SK-N-SH (cell line): ENCODE data around the gene SKI.

Experiments
- CTCF ChIP-seq: fragments of 200-600 bp; sonication (generic); IDR thresholded peaks from 2 replicates; pipeline ENCODE4 v1.6.1; 2017; ENCODE audit warnings: antibody characterized with exemption, mild to moderate bottlenecking, moderate library complexity
- MAX ChIP-seq: IDR thresholded peaks from 2 replicates; pipeline ENCODE4 v1.4.0; 2012; ENCODE audit warnings: low read depth
- REST ChIP-seq: IDR thresholded peaks from 2 replicates; pipeline ENCODE4 v1.6.1; 2012; ENCODE audit warnings: mild to moderate bottlenecking, low read depth, low read length, moderate library complexity
- RFX5 ChIP-seq: IDR thresholded peaks from 2 replicates; pipeline ENCODE4 v1.6.1; 2012; ENCODE audit warnings: mild to moderate bottlenecking, improper control_type of control experiment, low read length
- TF ChIP-seq, protein P1 (sequence below): fragments of 150-350 bp; IDR thresholded peaks from 2 replicates; pipeline ENCODE4 v1.6.1; 2016; ENCODE audit warnings: mild to moderate bottlenecking, low read depth, low read length

DNA sequence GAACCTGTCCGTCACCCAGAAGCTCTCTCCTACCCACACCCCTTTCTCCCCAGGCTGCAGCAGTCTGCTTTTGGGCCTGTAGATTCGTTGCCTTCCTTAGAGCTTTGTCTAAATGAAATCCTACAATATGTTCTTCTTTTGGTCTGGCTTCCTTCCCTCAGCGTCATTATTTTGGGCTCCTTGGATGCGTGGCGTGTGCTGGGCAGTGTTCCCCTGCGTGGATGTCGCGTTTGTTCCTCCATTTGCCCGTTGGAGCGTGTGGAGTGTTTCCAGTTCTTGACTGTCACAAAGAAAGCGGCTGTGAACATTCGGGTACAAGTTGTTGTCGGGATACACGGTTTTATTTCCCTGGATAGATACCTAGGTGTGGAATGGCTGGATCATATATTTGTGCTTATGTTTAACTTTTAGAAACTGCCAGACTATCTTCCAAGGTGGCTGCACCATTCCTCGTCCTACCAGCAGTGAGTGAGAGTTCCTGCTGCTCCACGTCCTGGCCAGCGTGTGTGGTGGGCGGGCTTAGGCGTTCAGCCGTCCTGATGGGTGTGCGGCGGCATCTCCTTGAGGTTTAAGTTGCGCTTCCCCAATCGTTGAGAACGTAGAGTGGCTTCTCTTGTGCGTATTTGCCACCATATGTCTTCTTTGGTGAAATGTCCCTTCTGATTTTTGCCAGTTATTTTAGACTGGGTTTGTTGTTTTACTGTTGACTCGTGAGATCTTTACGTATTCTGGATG, 31.7 kb downstream of the SKI start:
- TF ChIP-seq CTCF (no peak), MAX (no peak), REST (no peak), RFX5 (no peak)
- TF ChIP-seq, protein P1, sequence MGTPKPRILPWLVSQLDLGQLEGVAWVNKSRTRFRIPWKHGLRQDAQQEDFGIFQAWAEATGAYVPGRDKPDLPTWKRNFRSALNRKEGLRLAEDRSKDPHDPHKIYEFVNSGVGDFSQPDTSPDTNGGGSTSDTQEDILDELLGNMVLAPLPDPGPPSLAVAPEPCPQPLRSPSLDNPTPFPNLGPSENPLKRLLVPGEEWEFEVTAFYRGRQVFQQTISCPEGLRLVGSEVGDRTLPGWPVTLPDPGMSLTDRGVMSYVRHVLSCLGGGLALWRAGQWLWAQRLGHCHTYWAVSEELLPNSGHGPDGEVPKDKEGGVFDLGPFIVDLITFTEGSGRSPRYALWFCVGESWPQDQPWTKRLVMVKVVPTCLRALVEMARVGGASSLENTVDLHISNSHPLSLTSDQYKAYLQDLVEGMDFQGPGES: no peak
